ENCODE measurements around the gene ADGRD1. TPM values are rescaled to one million over a fixed set of nuclear protein-coding genes. Genes with fewer than 3 reads are reported as not detected.

The ADGRD1 gene
- polyA plus RNA-seq, 1 of the 3 experiments (the other 2 are of a cell fraction): not detected

- Histone ChIP-seq H3K9me2 (no peaks in the 10 kb centered on the region), H3K4me3 (ENCODE audit: low read depth in 2 of 2, low read length in 1 of 2) (no peak overlapping the region), H3K27me3 (ENCODE audit: insufficient read depth) (no peaks in the 10 kb centered on the region), H3K4me2 (no peak overlapping the region), H4K20me1 (ENCODE audit: insufficient read depth) (no peaks in the 10 kb centered on the region), H3K9ac (no peak overlapping the region), H3K36me3 (replicated peaks in 1 of 2; ENCODE audit: control insufficient read depth in 1 of 2, insufficient read depth in 2 of 2, low read length in 1 of 2) (no peaks in the 10 kb centered on the region), H3K79me2 (ENCODE audit: insufficient read depth) (no peaks in the 10 kb centered on the region), H3K4me1 (ENCODE audit: control insufficient read depth in 1 of 2, insufficient read depth in 2 of 2, low read depth in 1 of 2, low read length in 1 of 2) (peaks cover 0 to 8% of the 10 kb centered on the region in 2 experiments; a peak in 1 of 4 replicates), H3F3A (replicated peaks; ENCODE audit: insufficient read depth) (no peaks in the 10 kb centered on the region), H3K27ac (ENCODE audit: low read depth in 2 of 2, low read length in 1 of 2) (no peak overlapping the region), H2AFZ (ENCODE audit: low read depth) (no peak overlapping the region), H3K9me3 (peaks cover 6% of the 10 kb centered on the region; the same call in 1 of the 2 replicates)
- POLR2A ChIA-PET: no interaction called here
- TF ChIP-seq JUND (IDR thresholded peaks at IDR 0.05) (no peak), FOXM1 (IDR thresholded peaks at IDR 0.05; ENCODE audit: low read depth) (no peak), TEAD4 (IDR thresholded peaks at IDR 0.05; ENCODE audit: borderline replicate concordance, insufficient read depth) (no peak), TCF12 (IDR thresholded peaks at IDR 0.05) (no peak), SMC3 (IDR thresholded peaks at IDR 0.05; ENCODE audit: low read depth, low read length) (no peak), IRF3 (IDR thresholded peaks at IDR 0.05; ENCODE audit: low read depth, low read length) (no peak), RFX5 (IDR thresholded peaks at IDR 0.05; ENCODE audit: low read length) (no peak), CTCF (IDR thresholded peaks at IDR 0.05) (no peak), RXRA (IDR thresholded peaks at IDR 0.05; ENCODE audit: borderline replicate concordance, low read depth) (no peak)
- WGBS (ENCODE audit: low lambda C conversion rate): 29% methylated on average over 4 of the region's 8 CpGs
- DNase-seq: no peak
- CTCF ChIA-PET: interaction anchor here (1.5 kb wide), 1 partner anchor 160 kb away, joined by 5 read pairs; no protein-coding TSS in a partner anchor
Measured at GRCh38 chr12:131075611-131076010, 121.9 kb downstream of the ADGRD1 start.

- no peaks in the 10 kb centered on the region for H3K27me3 ChIP-seq (ENCODE audit: insufficient read depth)
- no peaks in the 10 kb centered on the region for H3K9me2 ChIP-seq
- ChIA-PET POLR2A (no interaction called here), CTCF (interaction anchor here (1.1 to 1.5 kb wide), 2 partner anchors 25 to 160 kb away, joined by 3 to 5 read pairs; no protein-coding TSS in a partner anchor)
- H3K9ac ChIP-seq: no peak overlapping the region
- no peak overlapping the region for H3K4me2 ChIP-seq
- no peak for DNase-seq
- no peak overlapping the region for H2AFZ ChIP-seq (ENCODE audit: low read depth)
- peaks cover 6% of the 10 kb centered on the region; the same call in 1 of the 2 replicates for H3K9me3 ChIP-seq
- no peak for TF ChIP-seq USF1 (IDR thresholded peaks at IDR 0.05; ENCODE audit: borderline replicate concordance, low read depth)
- H3K36me3 ChIP-seq (replicated peaks in 1 of 2; ENCODE audit: control insufficient read depth in 1 of 2, insufficient read depth in 2 of 2, low read length in 1 of 2): no peaks in the 10 kb centered on the region
- peaks cover 0 to 8% of the 10 kb centered on the region in 2 experiments; a peak in 1 of 4 replicates for H3K4me1 ChIP-seq (ENCODE audit: control insufficient read depth in 1 of 2, insufficient read depth in 2 of 2, low read depth in 1 of 2, low read length in 1 of 2)
- no peak overlapping the region for H3K27ac ChIP-seq (ENCODE audit: low read depth in 2 of 2, low read length in 1 of 2)
- no peak overlapping the region for H3K4me3 ChIP-seq (ENCODE audit: low read depth in 2 of 2, low read length in 1 of 2)
- H4K20me1 ChIP-seq (ENCODE audit: insufficient read depth): no peaks in the 10 kb centered on the region
- H3F3A ChIP-seq (replicated peaks; ENCODE audit: insufficient read depth): no peaks in the 10 kb centered on the region
- no peaks in the 10 kb centered on the region for H3K79me2 ChIP-seq (ENCODE audit: insufficient read depth)
- 18% methylated on average over 2 of the region's 3 CpGs for WGBS (ENCODE audit: low lambda C conversion rate)
Measured at GRCh38 chr12:131076296-131076695, 122.6 kb downstream of the ADGRD1 start.

All from SK-N-SH (cell line).